ENCODE measurements around the gene AFF3.
A peak's percentile ranks its signal among the peaks of the same experiment; 100 is the strongest.

The AFF3 gene

DNA sequence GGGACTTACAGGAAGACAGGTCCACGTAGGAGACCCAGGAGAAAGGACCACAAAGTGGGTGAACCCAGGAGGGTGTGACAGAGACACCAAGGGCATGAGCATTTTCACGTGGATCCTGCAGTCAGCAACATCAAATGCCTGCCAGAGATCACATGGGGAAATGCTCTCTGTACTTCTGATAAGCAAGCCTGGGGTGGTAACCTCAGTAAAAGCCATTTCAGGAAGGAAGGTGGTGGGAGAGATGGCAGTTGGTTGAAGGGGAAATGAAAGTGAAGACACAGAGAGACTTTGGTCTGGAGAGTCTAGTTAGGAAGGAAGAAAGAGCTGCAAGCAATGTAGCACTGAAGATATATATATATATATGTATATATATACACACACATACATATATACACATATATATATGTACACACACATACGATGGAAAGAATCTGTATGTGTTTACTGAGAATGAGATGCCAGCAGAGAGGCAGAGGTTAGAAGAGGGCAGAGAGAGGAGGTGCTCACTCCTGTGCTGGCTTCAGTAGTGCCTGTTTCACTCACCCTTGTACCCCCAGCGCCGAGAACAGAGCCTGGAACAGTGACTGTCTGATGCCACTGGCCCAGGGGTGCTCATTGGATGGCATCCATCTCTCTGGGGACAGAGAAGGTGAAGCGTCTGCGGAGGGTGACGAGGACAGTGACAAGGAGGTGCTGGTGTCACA lies 314.9 kb downstream of the AFF3 start:
- TF ChIP-seq, protein P1, sequence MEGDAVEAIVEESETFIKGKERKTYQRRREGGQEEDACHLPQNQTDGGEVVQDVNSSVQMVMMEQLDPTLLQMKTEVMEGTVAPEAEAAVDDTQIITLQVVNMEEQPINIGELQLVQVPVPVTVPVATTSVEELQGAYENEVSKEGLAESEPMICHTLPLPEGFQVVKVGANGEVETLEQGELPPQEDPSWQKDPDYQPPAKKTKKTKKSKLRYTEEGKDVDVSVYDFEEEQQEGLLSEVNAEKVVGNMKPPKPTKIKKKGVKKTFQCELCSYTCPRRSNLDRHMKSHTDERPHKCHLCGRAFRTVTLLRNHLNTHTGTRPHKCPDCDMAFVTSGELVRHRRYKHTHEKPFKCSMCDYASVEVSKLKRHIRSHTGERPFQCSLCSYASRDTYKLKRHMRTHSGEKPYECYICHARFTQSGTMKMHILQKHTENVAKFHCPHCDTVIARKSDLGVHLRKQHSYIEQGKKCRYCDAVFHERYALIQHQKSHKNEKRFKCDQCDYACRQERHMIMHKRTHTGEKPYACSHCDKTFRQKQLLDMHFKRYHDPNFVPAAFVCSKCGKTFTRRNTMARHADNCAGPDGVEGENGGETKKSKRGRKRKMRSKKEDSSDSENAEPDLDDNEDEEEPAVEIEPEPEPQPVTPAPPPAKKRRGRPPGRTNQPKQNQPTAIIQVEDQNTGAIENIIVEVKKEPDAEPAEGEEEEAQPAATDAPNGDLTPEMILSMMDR (IDR thresholded peaks at IDR 0.05), result no peak
- no peak overlapping the region for H3K27ac Mint-ChIP-seq
- peaks cover 9% of the 10 kb centered on the region for H3K4me1 Mint-ChIP-seq
- H3K36me3 Mint-ChIP-seq (ENCODE audit: low read depth), result peaks cover 89% of the 10 kb centered on the region
- peaks cover 5% of the 10 kb centered on the region for H3K27me3 Mint-ChIP-seq (ENCODE audit: low read depth, poor library complexity)
- H3K9me3 Mint-ChIP-seq, result peaks cover 11% of the 10 kb centered on the region
- no peak for DNase-seq
- no peak overlapping the region for H3K4me3 Mint-ChIP-seq

DNA sequence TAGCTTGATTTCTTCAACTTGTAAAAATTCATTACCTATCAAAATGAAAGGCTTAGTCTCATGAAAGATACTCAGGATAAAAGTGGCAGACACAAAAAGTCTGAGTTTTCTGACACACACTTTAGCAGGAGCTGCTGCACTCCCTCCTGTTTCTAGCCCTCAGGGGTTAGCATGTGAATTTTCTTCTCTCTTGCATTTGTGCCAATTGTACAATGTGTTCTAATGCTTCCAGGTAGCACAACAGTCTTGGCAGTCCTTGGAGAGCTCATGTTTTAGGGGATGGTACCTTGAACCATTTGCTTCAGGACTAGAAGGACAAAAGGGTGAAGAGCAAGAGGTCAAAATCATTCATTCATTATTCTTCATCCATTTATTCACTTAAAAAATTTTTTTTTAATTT lies 316.8 kb downstream of the AFF3 start:
- H3K27ac Mint-ChIP-seq, result no peak overlapping the region
- no peak for DNase-seq
- H3K4me3 Mint-ChIP-seq, result no peak overlapping the region
- H3K36me3 Mint-ChIP-seq (ENCODE audit: low read depth), result peaks cover 92% of the 10 kb centered on the region
- TF ChIP-seq, protein P1 (IDR thresholded peaks at IDR 0.05), result no peak
- H3K27me3 Mint-ChIP-seq (ENCODE audit: low read depth, poor library complexity), result peaks cover 5% of the 10 kb centered on the region
- H3K4me1 Mint-ChIP-seq, result peaks cover 18% of the 10 kb centered on the region
- H3K9me3 Mint-ChIP-seq, result peaks cover 11% of the 10 kb centered on the region

DNA sequence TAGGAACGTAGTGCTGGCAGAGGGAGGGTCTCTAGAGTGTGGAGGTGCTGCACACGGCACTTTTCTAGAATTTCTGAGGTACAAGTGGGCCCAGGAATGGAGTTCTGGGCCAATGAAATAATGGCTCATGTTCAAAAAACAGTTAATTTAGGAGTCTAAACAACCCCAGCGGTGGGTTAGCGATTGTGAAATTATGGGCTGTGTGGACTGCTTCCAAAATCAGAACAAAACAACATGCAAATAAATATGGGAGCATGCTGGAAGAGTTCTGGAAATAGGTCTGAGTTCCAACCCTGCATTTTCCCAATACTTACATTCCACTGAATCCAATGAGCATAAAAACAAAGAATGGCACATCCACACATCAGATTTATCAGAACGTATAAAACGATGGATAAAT lies 317.6 kb downstream of the AFF3 start:
- Mint-ChIP-seq H3K4me1 (peaks cover 18% of the 10 kb centered on the region), H3K27me3 (ENCODE audit: low read depth, poor library complexity) (peaks cover 7% of the 10 kb centered on the region)
- TF ChIP-seq, protein P1 (IDR thresholded peaks at IDR 0.05), result no peak

DNA sequence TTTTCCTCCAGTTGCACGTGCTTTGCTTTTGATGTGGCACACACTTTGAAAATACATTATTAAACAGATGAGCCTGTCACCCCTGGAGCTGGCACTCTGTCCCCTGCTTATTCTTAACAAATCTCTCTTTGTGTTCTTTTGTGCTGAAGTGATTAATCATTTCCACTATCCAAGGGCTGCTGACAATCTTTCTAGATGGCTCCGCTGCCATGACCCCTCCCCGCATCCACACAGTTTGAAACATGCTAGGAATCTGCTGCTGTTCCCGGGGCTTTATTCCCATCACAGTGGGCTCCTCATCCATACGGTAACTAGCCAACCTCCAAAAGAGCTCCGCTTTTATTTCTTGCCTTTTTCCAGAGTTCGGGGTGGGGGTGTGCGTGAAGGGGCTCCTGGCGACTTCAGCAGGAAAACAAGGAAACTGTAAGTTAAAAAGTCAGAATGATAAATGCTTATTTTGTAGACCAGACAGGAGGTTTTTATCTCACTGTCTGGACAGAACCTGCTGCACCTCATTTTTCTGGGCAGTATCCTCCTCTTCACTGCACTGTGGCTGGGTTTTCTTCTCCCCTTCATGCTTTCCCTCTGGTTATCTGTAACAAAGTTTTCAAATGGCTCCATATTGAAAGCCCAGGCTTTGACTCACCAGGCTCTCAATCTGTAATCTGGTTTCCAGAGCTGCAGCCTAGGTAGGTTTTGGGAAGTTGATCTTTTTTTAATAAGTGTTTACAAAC lies 319.7 kb downstream of the AFF3 start:
- TF ChIP-seq, protein P1 (IDR thresholded peaks at IDR 0.05), result no peak
- no peak overlapping the region for H3K4me3 Mint-ChIP-seq
- no peaks in the 10 kb centered on the region for H3K9me3 Mint-ChIP-seq
- H3K36me3 Mint-ChIP-seq (ENCODE audit: low read depth), result peaks cover 83% of the 10 kb centered on the region
- peaks cover 5% of the 10 kb centered on the region for H3K27me3 Mint-ChIP-seq (ENCODE audit: low read depth, poor library complexity)
- no peak for DNase-seq
- H3K4me1 Mint-ChIP-seq, result peaks cover 18% of the 10 kb centered on the region
- peak overlapping the region; percentile 44 for H3K27ac Mint-ChIP-seq

More for the DNA sequence above, 317.6 kb downstream of the AFF3 start:
- Mint-ChIP-seq H3K36me3 (ENCODE audit: low read depth) (peaks cover 92% of the 10 kb centered on the region), H3K9me3 (peaks cover 9% of the 10 kb centered on the region), H3K4me3 (no peak overlapping the region), H3K27ac (no peak overlapping the region)
- no peak for DNase-seq

DNA sequence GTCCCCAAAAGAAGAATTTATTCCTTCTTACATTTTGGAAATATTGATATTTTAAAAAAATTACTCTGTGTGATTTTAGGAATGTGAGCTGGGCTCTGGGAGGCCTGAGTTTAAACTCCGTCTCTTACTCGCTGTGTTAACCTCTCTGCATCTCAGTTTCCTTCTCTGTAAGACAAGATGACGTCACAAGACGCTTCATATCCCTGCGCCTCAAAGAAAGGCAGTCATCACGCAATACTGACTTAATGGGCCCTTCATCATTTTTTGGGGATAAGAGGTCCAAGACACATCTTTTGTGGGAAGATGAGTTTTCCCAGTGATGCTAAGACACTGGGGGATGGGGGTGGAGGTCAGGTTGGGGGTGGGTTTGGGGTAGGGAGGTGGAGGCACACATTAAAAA lies 320.4 kb downstream of the AFF3 start:
- Mint-ChIP-seq H3K27ac (peak overlapping the region; percentile 45), H3K4me3 (no peak overlapping the region), H3K36me3 (ENCODE audit: low read depth) (peaks cover 83% of the 10 kb centered on the region), H3K27me3 (ENCODE audit: low read depth, poor library complexity) (peaks cover 5% of the 10 kb centered on the region), H3K9me3 (peaks cover 6% of the 10 kb centered on the region), H3K4me1 (peaks cover 18% of the 10 kb centered on the region)
- DNase-seq, result no peak
- TF ChIP-seq, protein P1 (IDR thresholded peaks at IDR 0.05), result no peak
